ENCODE measurements around the gene LINC01488. TPM values are rescaled to one million over a fixed set of nuclear protein-coding genes. Genes with fewer than 3 reads are reported as not detected.

Gene LINC01488
- total RNA-seq, 1 experiment from 2014 or later, result not detected

- no peak for DNase-seq (ENCODE audit: low spot score)
Measured at GRCh38 chr11:69479591-69480271, 1.7 kb upstream of the LINC01488 start.

DNA sequence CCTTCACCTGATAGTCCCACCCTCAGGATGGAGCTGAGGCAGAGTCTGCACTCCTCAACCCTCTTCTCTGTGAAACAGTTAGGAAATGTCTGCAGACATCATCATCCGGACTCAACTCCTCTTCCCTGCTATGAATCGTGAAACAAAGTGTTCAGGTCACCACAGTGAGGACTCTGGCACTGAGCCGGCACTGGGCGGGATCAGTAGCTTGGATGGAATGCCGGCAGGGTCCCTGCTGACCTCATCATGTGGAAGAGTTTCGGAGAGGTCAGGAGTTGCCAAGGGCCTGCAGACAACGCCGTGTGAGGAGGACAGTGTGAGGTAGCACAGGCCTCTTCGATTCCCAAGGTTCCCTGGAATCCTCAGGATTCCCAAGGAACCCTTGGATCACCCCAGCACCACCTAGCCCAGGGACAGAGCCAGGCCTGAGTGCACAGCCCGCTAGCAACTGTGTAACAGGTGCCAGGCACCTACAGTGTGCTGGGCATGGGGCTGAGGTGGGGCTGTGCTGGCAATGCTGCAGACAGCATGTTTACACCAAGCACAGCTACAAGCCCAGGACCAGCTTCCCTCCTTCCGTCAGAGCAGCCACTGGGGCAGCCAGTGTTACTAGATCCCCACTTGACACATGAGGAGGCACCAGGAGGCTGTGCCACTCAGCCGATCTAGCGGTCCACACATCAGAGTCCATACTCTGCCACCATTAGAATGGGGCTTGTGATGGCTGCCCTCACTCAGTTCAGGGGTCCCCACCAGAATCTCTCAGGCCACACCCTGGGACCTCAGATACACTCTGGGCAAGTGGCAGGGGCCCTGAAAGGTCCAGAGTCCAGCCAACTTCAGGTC lies 693 bp upstream of the LINC01488 start:
- no peak for DNase-seq (ENCODE audit: low spot score)

DNA sequence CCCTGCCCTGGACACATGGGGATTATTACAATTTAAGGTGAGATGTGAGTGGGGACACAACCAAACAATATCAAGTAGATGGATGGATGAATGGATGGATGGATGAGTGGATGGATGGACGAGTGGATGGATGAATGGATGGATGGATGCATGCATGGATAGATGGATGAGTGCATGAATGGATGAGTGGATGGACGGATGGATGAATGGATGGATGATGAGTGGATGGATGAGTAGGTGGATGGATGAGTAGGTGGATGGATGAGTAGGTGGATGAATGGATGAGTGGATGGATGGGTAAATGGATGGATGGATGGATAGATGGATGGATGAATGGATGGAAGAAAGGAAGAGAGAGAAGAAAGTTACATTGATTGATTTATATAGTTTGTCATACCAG lies 859 bp downstream of the LINC01488 start:
- DNase-seq (ENCODE audit: low spot score), result no peak

GRCh38 chr11:69483170-69483569 lies 1.7 kb downstream of the LINC01488 start:
- no peak for DNase-seq (ENCODE audit: low spot score)

DNA sequence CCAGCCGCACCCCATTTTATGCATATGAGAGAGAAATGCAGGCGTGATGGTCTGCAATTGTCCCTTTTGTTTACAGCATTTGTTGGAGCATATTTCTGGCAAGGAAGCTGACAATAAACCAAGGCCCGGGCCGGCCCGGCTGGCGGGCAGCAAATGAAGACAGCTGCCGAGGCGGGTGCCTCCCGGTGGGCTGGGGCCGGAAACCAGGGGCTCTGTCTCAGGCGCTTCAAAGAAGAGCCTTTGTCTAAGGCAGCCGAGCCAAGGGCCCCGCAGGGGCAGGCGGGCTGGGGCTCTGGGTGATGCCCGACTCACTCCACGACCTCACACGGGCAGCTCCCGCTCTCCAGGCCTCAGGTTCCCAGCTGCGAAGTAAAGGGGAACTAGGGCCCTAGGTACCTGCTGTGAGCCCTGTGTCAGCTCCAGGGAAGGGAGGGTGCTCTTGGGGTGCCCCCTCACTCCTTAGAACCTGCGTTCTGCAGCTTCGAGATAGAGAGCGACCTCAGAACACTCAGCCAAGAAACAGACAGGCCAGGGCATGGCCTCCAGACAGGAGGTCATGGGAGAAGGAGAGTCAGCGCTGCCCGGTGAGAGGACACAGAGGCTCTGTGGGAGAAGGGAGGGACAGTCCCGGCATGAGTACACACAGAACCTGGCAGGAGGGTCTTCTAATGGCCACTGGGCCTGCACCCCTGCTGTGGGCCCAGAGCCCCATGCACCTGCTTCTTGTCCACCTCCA lies 2.4 kb downstream of the LINC01488 start:
- no peak for DNase-seq (ENCODE audit: low spot score)

DNA sequence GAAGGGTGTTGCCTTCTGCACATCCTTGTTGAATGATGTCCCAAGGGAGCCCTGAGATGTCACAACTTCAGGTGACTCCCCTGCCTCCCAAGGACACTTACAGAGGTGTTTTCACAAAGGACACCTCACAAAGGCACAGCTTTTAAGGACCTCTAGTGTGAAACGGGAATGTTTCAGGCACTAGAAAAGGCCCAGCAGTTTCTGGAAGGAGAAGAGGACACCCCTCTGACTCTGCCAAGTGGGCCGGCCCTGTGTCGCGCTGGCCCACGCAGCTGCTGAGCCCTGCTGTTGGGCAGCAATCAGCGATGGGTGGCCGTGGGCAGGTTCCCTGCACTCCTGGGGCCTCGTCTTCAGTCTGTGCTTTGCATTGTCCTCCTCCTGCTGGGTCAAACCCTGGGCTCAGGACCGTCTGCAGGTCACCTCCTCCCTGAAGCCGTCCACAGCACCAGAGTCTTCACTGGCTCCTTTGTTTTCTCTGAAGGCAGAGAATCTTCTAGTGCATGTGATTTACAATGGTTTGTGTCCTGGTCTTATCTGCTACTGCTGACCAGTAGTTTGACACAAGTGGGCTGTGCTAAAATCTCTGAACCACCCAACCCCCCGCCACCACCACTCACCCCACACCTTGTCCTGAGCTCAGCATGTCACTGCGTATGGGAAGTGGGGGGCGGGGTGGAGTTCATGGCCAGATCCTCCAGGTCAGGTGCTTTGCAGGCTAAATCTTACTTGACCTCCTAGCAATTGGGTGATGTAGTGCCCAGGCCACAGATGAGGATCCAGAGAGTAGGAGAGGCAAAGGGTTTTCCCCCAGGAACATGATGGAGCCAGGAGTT lies 3.2 kb downstream of the LINC01488 start:
- DNase-seq (ENCODE audit: low spot score), result no peak

- no peak for DNase-seq (ENCODE audit: low spot score)
Measured at GRCh38 chr11:69485337-69486041, 4.0 kb downstream of the LINC01488 start.

GRCh38 chr11:69486056-69486772 lies 4.8 kb downstream of the LINC01488 start:
- DNase-seq (ENCODE audit: low spot score), result no peak

GRCh38 chr11:69486773-69487291 lies 5.4 kb downstream of the LINC01488 start:
- DNase-seq (ENCODE audit: low spot score), result no peak

GRCh38 chr11:69487391-69487790 lies 5.9 kb downstream of the LINC01488 start:
- DNase-seq (ENCODE audit: low spot score), result no peak

DNA sequence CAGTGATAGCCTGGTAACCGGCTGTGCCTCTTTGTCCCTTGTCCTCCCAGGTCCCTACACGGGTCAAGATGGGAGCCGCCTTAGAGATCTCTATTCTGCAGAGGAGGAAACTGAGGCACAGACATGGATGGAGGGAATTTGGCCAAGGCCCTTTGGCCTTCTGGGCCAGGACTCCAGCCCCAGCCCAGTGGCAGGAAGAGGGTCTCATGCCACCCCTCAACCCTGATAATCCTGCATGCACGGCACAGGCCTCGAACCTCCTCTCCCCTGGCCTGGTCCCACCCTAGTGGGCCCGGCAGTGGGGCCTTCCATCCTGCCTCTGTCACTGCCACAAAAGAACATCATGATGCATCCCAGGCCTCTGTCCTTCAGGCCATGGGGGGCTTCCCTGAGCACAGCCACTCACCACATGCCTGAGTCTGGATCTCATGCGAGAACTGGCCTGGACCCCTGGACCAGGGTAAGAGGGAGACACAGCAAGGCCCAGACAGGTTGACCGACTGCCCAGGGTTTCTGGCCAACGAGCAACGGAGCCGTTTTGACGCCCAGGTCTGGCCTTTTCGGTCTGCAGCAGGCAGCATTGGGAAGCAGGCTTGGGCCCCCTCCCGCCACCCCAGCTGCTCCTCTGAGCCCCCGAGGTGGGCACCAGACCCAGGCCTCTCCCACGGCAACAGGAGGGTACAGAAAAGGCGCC lies 6.5 kb downstream of the LINC01488 start:
- DNase-seq (ENCODE audit: low spot score), result no peak

- DNase-seq (ENCODE audit: low spot score), result no peak
Measured at GRCh38 chr11:69488543-69488940, 7.1 kb downstream of the LINC01488 start.

- DNase-seq (ENCODE audit: low spot score), result no peak
Measured at GRCh38 chr11:69489031-69489745, 7.7 kb downstream of the LINC01488 start.

- DNase-seq (ENCODE audit: low spot score), result no peak
Measured at GRCh38 chr11:69489746-69490365, 8.4 kb downstream of the LINC01488 start.

DNA sequence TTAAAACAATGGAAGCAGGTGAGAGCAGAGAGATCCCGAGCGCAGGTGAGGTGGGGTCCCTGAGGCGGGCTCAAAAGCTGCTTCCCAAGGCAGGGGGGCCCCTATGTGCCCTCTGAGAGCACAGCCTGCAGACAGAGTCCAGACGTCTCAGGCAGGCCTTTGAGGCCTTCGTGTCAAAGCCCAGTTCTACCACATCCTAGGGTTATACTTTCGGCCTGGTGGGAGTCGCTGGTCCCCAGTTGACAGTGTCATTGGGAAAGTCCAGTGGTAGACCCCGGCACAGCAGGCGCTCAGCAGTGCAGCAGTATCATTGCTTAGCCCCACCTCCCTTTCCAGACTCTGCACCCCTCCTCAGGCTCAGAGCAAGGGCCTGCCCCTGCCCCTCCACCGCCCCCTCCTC lies 9.1 kb downstream of the LINC01488 start:
- DNase-seq (ENCODE audit: low spot score), result no peak

DNA sequence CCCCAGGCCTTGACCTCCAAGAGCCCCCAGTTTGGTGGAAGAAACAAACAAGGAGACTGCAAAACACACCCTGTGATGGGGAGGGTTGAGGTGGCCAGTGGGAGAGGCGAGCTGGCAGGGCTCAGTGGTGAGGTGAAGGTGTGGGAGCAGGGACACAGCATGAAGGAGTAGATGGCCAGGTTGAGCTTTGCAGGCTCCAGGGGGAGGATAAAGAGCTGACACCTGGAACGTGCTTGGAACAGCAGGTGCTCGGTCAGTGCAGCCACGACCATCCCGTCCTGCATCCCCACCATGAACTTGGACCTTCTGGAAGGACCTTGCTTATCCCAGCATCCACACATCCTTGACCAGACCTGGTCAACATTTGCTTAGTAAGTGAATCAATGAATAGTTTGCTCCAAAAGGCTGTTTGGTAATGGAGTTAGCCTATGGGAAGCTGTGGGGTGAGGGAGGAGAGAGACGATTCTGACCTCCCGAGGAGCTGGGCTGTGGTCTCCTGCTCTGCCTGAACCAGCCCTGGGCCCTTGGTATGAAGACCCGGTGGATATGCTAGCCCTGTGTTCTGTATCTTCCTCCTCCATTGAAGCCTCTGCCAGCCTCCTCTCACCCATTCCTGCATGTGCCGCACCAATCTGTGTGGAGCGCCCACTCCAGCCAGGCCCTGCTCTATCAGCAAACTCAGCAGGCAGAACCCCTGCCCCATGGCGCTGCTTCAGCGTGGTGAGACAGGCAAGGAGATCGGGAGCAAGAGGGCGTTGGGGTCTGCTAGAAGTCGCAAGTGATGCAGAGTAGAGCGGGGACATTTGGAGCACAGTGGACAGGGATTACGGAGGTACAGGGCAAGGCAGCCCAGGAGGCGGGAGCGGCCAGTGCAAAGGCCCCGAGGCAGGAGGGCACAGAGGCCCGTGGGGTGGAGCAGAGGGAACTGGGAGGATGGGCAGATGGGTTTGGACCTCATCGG lies 9.9 kb downstream of the LINC01488 start:
- DNase-seq (ENCODE audit: low spot score), result no peak
